Adrenal gland (tissue), 5 donors: ENCODE results near the gene ADAMTSL1.

Experiments
- POLR2A ChIP-seq, 2 donors: fragments of 450-650 bp; IDR thresholded peaks; one replicate each; pipeline ENCODE4 v1.6.1; 2017; ENCODE audit warnings: antibody characterized with exemption in 2 of 2, mild to moderate bottlenecking in 2 of 2, moderate library complexity in 1 of 2
- TF ChIP-seq, protein P1 (sequence below), 6 experiments: fragments of 450-650 bp in 4 of 6; fragments of 200-600 bp in 2 of 6; sonication (generic) in 1 of 6; IDR thresholded peaks; 1 replicate in 5 of 6; 2 replicates in 1 of 6; pipeline versions ENCODE4 v1.5.1 to v1.8.0; 2016 to 2021; ENCODE audit warnings: antibody characterized with exemption in 6 of 6, mild to moderate bottlenecking in 2 of 6, moderate library complexity in 1 of 6
- donor health status: DM: no; HTN: no; CAD: no.

DNA sequence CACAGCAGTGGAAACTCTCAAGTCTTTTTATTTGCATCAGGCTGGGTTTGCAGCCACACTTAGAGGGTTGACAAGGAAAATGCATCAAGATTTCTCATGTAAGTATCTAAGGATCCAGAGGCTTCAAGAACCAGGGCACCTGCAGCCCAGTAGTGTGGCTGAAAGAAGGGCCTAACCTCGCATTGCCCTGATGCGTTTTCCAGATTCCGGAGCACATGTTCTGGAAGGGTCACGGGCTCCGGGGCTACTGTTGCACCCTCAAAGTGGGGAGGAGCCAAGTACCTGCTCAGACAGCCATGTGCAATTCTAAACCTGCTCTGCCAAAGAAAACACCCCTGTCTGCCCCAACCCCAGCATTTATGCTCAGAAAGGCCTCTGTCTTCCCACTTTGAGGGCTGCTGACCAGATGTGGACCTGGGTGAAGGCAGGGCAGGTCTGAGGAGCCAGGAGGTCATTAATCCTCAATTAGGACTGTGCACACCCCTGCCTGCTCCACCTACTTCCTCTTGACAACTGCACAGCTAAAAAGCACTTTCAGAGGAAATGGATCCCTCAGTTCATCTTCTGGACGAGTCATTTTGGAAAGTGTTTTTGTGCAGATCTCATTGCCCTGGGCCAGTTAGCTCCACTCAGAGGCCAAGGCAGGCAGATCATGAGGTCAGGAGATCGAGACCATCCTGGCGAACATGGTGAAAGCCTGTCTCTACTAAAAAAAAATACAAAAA is 448.4 kb downstream of the ADAMTSL1 start:
- no peak for TF ChIP-seq POLR2A (IDR thresholded peaks at IDR 0.05)
- TF ChIP-seq, protein P1, sequence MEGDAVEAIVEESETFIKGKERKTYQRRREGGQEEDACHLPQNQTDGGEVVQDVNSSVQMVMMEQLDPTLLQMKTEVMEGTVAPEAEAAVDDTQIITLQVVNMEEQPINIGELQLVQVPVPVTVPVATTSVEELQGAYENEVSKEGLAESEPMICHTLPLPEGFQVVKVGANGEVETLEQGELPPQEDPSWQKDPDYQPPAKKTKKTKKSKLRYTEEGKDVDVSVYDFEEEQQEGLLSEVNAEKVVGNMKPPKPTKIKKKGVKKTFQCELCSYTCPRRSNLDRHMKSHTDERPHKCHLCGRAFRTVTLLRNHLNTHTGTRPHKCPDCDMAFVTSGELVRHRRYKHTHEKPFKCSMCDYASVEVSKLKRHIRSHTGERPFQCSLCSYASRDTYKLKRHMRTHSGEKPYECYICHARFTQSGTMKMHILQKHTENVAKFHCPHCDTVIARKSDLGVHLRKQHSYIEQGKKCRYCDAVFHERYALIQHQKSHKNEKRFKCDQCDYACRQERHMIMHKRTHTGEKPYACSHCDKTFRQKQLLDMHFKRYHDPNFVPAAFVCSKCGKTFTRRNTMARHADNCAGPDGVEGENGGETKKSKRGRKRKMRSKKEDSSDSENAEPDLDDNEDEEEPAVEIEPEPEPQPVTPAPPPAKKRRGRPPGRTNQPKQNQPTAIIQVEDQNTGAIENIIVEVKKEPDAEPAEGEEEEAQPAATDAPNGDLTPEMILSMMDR (IDR thresholded peaks at IDR 0.05), result no peak
